Omental fat pad (tissue), 4 donors: Measurements from ENCODE around the gene CELF4. TPM values are rescaled to one million over a fixed set of nuclear protein-coding genes. Genes with fewer than 3 reads are reported as not detected.
A peak's percentile ranks its signal among the peaks of the same experiment; 100 is the strongest.

Source experiments
- ATAC-seq: fragments of 150-250 bp; one replicate; pipeline ENCODE4 v1.9.1; 2016; ENCODE audit warnings: mild to moderate bottlenecking, moderate library complexity; ENCODE audit not compliant: low FRiP score
- DNase-seq: peaks from one replicate; pipeline ENCODE4 v3.0.0-alpha.2; 2019; ENCODE audit warnings: low spot score
- total RNA-seq, 4 donors: library from RNA; depleted of rRNA; stranded (reverse); fragments of >200 nt; gene quantifications; one replicate each; pipeline ENCODE4 v1.1.0, GENCODE V29; 2016
- TF ChIP-seq, protein P1 (sequence below), 3 donors: fragments of 450-650 bp; IDR thresholded peaks; one replicate each; pipeline ENCODE4 v1.5.1; 2016 to 2017; ENCODE audit warnings: antibody characterized with exemption in 3 of 3, mild to moderate bottlenecking in 3 of 3, moderate library complexity in 2 of 3

CELF4 gene
- total RNA-seq, 4 donors from 2014 or later: 0.37 to 0.47 TPM; not detected in 2

DNA sequence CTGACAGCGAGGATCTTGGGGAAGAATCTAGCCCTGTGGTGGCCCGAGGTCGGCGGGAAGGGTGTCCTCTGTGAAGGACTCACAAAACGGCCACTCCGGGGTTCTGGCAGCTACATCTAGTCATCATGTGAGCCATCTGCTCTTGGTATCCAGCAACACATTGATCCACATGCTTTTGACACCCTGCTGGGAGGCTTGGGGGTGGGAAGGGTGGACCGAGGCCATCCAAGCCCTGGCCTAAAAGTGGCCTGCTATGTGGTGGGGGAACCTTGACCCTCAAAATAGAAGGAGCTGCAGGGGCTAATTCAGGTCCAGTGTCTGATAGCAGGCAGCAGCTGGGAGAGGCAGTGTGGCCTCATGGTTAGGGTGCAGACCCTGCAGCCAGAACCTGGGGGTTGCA is 145.7 kb downstream of the CELF4 start:
- ATAC-seq (no peak), DNase-seq (no peak)
- TF ChIP-seq, protein P1, sequence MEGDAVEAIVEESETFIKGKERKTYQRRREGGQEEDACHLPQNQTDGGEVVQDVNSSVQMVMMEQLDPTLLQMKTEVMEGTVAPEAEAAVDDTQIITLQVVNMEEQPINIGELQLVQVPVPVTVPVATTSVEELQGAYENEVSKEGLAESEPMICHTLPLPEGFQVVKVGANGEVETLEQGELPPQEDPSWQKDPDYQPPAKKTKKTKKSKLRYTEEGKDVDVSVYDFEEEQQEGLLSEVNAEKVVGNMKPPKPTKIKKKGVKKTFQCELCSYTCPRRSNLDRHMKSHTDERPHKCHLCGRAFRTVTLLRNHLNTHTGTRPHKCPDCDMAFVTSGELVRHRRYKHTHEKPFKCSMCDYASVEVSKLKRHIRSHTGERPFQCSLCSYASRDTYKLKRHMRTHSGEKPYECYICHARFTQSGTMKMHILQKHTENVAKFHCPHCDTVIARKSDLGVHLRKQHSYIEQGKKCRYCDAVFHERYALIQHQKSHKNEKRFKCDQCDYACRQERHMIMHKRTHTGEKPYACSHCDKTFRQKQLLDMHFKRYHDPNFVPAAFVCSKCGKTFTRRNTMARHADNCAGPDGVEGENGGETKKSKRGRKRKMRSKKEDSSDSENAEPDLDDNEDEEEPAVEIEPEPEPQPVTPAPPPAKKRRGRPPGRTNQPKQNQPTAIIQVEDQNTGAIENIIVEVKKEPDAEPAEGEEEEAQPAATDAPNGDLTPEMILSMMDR (IDR thresholded peaks at IDR 0.05): no peak

DNA sequence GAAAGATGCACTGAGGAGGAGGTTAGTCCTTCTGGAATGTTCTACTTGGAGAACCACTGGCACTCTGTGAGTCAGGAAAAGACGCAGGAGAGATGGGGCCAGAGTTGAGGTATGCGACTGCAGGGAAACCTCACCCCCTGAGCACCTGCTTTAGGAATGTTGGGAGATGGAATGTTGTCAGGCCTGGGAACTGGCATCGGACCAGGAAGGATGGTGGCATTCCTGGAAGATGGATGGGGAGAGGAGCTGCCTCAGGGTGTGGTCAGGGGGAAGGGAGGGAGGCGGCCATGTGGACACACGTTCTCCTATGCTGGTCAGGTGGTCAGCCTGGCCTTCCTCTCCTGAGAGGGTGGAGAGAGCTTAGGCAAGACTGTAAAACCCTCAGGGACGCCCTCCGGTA is 146.3 kb downstream of the CELF4 start:
- no peak for DNase-seq
- no peak for ATAC-seq

DNA sequence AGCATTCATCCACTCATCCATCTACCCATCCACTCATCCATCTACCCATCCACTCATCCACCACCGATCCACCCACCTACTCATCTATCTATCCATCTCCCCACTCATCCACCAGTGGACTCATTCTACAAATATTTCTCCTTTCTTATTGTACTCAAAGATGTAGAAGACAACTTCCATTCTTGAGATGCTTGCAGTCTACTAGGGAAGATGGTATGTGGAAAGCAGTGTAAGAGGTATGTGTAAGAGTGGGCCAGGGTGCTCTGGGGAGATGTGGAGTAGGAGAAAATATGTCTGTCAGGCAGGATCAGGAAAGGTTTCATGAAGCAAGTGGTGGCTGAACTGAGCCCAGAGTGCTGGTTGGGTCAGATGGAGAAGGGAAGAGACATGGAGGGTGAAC is 150.8 kb downstream of the CELF4 start:
- TF ChIP-seq, protein P1 (IDR thresholded peaks at IDR 0.05): no peak
- DNase-seq (no peak), ATAC-seq (no peak)

More for the DNA sequence above, 146.3 kb downstream of the CELF4 start:
- TF ChIP-seq, protein P1 (IDR thresholded peaks at IDR 0.05): no peak

DNA sequence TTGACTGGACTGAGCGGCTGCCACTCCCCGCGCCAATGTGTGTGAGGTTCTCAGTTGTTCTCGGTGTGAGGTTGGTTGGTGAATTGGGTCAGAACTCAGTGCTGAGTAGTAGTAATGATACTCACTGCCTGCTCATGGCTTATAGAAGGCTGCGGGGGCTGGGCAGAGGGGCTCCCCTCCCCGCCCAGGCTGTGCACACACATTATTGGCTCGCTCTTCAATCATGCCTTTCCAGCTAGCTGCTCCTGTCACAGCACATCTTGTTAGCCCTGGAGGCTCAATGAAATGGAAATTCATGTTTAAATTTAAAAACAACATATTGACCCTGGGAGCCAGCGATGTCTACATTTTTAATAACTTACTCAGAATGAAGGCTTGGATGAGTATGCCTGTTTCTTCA is 152.8 kb downstream of the CELF4 start:
- no peak for ATAC-seq
- TF ChIP-seq, protein P1 (IDR thresholded peaks at IDR 0.05): no peak
- DNase-seq: no peak

DNA sequence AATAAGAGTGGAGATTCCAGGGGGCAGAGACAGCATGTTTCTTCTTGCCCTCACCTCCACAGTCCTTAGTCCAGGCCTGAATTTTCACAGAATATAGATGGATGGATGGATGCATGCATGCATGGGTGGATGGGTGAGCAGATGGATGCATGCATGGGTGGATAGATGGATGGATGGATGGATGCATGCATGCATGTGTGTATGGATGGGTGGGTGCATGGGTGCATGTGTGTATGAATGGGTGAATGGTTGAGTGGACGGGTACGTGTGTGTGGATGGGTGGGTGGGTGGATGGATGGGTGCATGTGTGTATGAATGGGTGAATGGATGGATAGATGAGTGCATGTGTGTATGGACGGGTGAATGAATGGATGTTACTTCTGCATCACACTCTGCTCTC is 153.3 kb downstream of the CELF4 start:
- ATAC-seq (no peak), DNase-seq (no peak)
- TF ChIP-seq, protein P1 (IDR thresholded peaks at IDR 0.05): no peak

DNA sequence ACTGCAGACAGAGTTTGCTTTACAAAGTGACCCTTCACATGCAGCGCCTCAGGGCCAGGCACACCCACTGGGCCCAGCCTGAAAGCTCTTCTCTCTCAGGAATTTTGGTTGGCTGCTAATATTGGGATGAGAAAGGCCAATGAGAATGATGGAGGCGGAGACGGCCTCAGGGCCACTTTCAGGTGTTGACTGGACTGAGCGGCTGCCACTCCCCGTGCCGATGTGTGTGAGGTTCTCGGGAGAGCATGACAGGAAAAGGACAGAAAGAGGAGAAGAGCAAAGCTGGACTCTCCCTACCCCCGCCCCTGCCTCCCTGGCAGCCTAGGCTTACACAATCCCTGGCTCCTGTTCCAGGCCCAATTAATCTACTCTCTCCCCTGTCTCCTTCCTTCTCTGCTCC is 155.7 kb downstream of the CELF4 start:
- peak; percentile 76 for ATAC-seq
- DNase-seq: no peak
- TF ChIP-seq, protein P1 (IDR thresholded peaks at IDR 0.05): no peak

DNA sequence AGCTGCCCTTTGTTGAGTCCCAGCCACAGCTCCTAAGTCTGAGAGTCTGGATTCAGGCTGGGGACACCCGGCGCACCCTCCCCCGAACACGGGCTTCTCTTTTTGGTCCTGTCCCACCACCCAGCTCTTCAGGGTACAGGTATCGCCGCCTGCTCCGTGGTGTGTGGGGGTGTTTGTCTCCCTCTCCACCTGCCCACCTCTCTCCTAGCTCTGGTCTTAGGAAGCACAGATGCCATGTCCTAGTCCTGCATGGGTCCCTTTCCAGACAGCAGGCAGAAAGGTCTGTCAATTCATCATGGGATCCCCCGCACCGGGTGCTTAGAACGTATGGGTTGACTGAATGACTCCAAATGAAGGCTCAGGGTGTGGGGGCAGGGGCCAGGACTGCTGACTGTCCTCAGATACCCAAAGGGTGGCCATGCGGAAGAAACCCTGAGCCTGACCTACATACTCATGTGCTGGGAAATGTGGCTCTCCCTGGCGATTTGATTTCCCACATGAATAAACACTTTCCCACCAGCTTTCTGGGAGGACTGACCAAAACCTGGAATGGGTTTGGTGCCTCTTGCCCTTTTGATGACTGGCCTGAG is 156.8 kb downstream of the CELF4 start:
- TF ChIP-seq, protein P1 (IDR thresholded peaks at IDR 0.05): no peak
- DNase-seq: no peak
- no peak for ATAC-seq
